ENCODE measurements around the gene TF. TPM values are rescaled to one million over a fixed set of nuclear protein-coding genes. Genes with fewer than 3 reads are reported as not detected.

The TF gene
- polyA plus RNA-seq, 1 of the 3 experiments (the other 2 are of a cell fraction): 0.08 TPM

DNA sequence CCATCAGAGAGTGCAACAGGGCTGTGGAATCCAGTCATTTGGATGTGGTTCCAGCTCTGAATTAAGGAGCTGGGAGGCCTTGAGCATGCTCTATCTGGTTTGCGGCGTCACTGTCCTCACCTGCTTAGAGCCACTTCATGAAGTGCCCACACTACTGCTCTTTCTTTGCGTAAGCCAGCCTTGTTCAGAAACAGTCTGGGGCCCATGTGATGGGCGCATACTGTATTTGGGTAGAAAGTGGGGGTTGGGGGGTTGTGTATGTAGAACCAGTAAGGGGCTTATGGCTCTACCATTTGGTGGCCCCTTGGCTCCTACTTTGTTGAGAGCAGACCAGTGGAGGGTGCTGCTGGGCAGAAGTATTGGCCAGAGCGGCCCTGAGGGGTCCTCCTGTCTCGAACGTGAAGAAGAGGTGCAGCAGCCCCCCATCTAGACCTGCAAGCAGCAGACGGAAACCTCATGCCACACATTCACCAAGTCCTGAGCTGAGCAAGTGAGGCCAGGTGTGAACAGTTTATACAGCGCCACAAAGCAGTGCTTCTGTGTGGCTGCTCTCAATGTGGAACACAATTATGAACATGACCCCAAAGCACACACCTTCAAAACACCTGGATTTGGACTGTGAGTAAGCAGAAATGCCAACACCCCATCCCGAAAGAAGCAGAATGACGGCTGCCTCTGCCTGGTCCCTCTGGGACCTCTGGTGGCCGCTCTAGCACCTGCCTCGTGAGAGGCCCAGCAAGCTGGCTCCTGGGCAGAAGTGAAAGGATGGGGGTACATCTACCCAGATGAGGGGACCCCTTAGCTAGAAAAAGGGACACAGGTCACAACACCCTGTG lies 86.0 kb downstream of the TF start:
- H3K36me3 ChIP-seq (replicated peaks in 1 of 2; ENCODE audit: control insufficient read depth in 1 of 2, insufficient read depth in 2 of 2, low read length in 1 of 2): no peaks in the 10 kb centered on the region
- H4K20me1 ChIP-seq (ENCODE audit: insufficient read depth): no peaks in the 10 kb centered on the region
- no peaks in the 10 kb centered on the region; a peak in 1 of 4 replicates for H3K4me1 ChIP-seq (ENCODE audit: control insufficient read depth in 1 of 2, insufficient read depth in 2 of 2, low read depth in 1 of 2, low read length in 1 of 2)
- CTCF ChIA-PET: interaction anchor here (1.9 kb wide), 1 partner anchor 380 kb away, joined by 6 read pairs; no protein-coding TSS in a partner anchor
- no peaks in the 10 kb centered on the region for H3F3A ChIP-seq (replicated peaks; ENCODE audit: insufficient read depth)
- POLR2A ChIA-PET: no interaction called here
- DNase-seq: no peak
- no peaks in the 10 kb centered on the region for H3K9me2 ChIP-seq
- no peak overlapping the region for H3K27ac ChIP-seq (ENCODE audit: low read depth in 2 of 2, low read length in 1 of 2)
- no peak overlapping the region for H3K4me3 ChIP-seq (ENCODE audit: low read depth in 2 of 2, low read length in 1 of 2)
- TF ChIP-seq YY1 (IDR thresholded peaks at IDR 0.05; ENCODE audit: low read depth) (no peak), EP300 (IDR thresholded peaks at IDR 0.05; ENCODE audit: borderline replicate concordance in 1 of 2, low read depth in 1 of 2, low read length in 1 of 2) (no peak), CTCF (IDR thresholded peaks at IDR 0.05) (no peak), POLR2AphosphoS5 (IDR thresholded peaks at IDR 0.05; ENCODE audit: low read depth, low read length) (no peak), NRF1 (IDR thresholded peaks at IDR 0.05; ENCODE audit: low read depth, low read length) (no peak), MAX (IDR thresholded peaks at IDR 0.05; ENCODE audit: low read depth) (no peak), GABPA (IDR thresholded peaks at IDR 0.05; ENCODE audit: low read depth) (no peak), CHD2 (IDR thresholded peaks at IDR 0.05; ENCODE audit: low read length, partially characterized antibody) (no peak), ELF1 (IDR thresholded peaks at IDR 0.05) (no peak), NFIC (IDR thresholded peaks at IDR 0.05; ENCODE audit: borderline replicate concordance) (no peak)
- TF ChIP-seq, protein P1, sequence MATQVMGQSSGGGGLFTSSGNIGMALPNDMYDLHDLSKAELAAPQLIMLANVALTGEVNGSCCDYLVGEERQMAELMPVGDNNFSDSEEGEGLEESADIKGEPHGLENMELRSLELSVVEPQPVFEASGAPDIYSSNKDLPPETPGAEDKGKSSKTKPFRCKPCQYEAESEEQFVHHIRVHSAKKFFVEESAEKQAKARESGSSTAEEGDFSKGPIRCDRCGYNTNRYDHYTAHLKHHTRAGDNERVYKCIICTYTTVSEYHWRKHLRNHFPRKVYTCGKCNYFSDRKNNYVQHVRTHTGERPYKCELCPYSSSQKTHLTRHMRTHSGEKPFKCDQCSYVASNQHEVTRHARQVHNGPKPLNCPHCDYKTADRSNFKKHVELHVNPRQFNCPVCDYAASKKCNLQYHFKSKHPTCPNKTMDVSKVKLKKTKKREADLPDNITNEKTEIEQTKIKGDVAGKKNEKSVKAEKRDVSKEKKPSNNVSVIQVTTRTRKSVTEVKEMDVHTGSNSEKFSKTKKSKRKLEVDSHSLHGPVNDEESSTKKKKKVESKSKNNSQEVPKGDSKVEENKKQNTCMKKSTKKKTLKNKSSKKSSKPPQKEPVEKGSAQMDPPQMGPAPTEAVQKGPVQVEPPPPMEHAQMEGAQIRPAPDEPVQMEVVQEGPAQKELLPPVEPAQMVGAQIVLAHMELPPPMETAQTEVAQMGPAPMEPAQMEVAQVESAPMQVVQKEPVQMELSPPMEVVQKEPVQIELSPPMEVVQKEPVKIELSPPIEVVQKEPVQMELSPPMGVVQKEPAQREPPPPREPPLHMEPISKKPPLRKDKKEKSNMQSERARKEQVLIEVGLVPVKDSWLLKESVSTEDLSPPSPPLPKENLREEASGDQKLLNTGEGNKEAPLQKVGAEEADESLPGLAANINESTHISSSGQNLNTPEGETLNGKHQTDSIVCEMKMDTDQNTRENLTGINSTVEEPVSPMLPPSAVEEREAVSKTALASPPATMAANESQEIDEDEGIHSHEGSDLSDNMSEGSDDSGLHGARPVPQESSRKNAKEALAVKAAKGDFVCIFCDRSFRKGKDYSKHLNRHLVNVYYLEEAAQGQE (IDR thresholded peaks at IDR 0.05; ENCODE audit: low read depth, low read length): no peak
- no peaks in the 10 kb centered on the region for H3K79me2 ChIP-seq (ENCODE audit: insufficient read depth)
- no peak overlapping the region for H3K9ac ChIP-seq
- no peaks in the 10 kb centered on the region for H3K27me3 ChIP-seq (ENCODE audit: insufficient read depth)
- no peaks in the 10 kb centered on the region for H3K9me3 ChIP-seq
- WGBS (ENCODE audit: low lambda C conversion rate): 60% methylated on average over 9 of the region's 13 CpGs
- H2AFZ ChIP-seq (ENCODE audit: low read depth): no peak overlapping the region
- H3K4me2 ChIP-seq: no peak overlapping the region
